ENCODE data around the gene HAND2.

DNA sequence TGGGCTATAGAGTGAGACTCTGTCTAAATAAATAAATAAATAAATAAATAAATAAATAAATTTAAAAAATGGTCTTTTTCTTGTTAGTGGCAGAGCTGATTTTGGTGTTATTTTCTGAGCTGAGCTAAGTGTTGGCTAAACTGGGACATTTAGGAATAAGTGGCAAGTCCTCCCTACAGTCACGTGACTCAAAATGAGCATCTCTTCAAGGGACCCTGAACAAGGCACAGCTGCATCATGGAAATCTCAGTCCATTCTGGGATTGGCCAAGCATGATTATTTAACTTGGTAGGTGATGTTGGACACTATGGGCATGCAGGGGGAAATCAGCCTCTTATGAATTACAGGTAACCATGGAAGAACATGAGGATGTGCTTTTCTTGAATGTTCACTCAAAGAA, 42.0 kb downstream of the HAND2 start:
- TF ChIP-seq, protein P1, sequence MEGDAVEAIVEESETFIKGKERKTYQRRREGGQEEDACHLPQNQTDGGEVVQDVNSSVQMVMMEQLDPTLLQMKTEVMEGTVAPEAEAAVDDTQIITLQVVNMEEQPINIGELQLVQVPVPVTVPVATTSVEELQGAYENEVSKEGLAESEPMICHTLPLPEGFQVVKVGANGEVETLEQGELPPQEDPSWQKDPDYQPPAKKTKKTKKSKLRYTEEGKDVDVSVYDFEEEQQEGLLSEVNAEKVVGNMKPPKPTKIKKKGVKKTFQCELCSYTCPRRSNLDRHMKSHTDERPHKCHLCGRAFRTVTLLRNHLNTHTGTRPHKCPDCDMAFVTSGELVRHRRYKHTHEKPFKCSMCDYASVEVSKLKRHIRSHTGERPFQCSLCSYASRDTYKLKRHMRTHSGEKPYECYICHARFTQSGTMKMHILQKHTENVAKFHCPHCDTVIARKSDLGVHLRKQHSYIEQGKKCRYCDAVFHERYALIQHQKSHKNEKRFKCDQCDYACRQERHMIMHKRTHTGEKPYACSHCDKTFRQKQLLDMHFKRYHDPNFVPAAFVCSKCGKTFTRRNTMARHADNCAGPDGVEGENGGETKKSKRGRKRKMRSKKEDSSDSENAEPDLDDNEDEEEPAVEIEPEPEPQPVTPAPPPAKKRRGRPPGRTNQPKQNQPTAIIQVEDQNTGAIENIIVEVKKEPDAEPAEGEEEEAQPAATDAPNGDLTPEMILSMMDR (conservative IDR thresholded peaks at IDR 0.05; ENCODE audit: low read depth in 2 of 2), result no peak
- TF ChIP-seq EZH2 (IDR thresholded peaks at IDR 0.05; ENCODE audit: low read depth, unreplicated experiment), result no peak
- no peak for TF ChIP-seq POLR2AphosphoS5 (IDR thresholded peaks at IDR 0.05; ENCODE audit: low read depth)

Measured in GM23338 (cell line).